H1 (cell line): Measurements from ENCODE around the gene TMEM165. TPM values are rescaled to one million over a fixed set of nuclear protein-coding genes. Genes with fewer than 3 reads are reported as not detected.

ENCODE experiments used
- CBX8 ChIP-seq: fragments of 300-800, 300-1000 bp; sonication (generic); IDR thresholded peaks from 2 replicates; pipeline ENCODE4 v1.7.1; 2016; ENCODE audit warnings: low read depth, low read length, borderline replicate concordance
- RAD21 ChIP-seq, 2 experiments: IDR thresholded peaks in 1 of 2; conservative IDR thresholded peaks in 1 of 2; 2 replicates each; pipeline ENCODE4 v1.6.1; 2011; ENCODE audit warnings: low read depth in 2 of 2, low read length in 2 of 2, improper control_type of control experiment in 1 of 2, inconsistent platforms in 1 of 2, mild to moderate bottlenecking in 1 of 2, moderate library complexity in 1 of 2
- polyA plus RNA-seq, 7 experiments: library from polyadenylated mRNA; depleted of rRNA in 3 of 7; stranded (reverse) in 5 of 7; unstranded in 2 of 7; fragments of >200 nt in 5 of 7; fragments of 200-250 nt in 2 of 7; gene quantifications; 1 replicate in 5 of 7; 2 replicates in 1 of 7; 4 replicates in 1 of 7; pipeline versions ENCODE4 v1.2.1 to v1.2.3, GENCODE V29; 2011 to 2013; ENCODE audit warnings: missing spikeins in 2 of 7, mixed read lengths in 2 of 7
- total RNA-seq: library from RNA; stranded (reverse); fragmentation: NEBNext Ultra II Directional; extraction: Animal tissue kit (Norgen Biotek cat#: 25700); gene quantifications from 2 replicates; pipeline ENCODE4 v1.2.1, GENCODE V29; 2021
- TF ChIP-seq, protein P1 (sequence below): IDR thresholded peaks from 2 replicates; pipeline ENCODE4 v1.6.1; 2011; ENCODE audit warnings: low read length, improper control_type of control experiment

TMEM165 gene
- total and polyA plus RNA-seq, 2 of the 8 experiments (the other 6 are each of a cell fraction or from before 2014, with no cell fraction given) = 85.5 to 125 TPM

DNA sequence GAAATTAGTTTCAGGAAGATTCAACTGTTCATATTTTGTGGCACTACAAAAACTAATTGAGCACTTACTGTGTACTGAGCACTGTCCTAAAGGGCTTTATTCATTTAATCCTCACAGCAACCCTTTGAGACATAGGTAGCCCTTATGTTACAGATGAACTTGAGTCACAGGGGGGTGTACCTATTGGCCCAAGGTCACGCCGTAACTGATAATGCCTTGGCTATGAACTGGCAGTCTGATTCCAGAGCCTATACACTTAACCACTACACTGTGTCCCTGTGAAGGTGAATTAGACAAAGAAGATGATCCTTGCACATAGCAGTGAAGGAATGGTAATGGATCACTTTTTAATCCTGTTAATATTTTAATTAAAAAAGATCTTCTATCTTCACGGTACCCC, 12.0 kb downstream of the TMEM165 start (continued):
- TF ChIP-seq RAD21 (IDR thresholded peaks at IDR 0.05 in 1 of 2, conservative IDR thresholded peaks at IDR 0.05 in 1 of 2; ENCODE audit: low read depth in 2 of 2, low read length in 2 of 2) (no peak), CBX8 (no peak)
- TF ChIP-seq, protein P1, sequence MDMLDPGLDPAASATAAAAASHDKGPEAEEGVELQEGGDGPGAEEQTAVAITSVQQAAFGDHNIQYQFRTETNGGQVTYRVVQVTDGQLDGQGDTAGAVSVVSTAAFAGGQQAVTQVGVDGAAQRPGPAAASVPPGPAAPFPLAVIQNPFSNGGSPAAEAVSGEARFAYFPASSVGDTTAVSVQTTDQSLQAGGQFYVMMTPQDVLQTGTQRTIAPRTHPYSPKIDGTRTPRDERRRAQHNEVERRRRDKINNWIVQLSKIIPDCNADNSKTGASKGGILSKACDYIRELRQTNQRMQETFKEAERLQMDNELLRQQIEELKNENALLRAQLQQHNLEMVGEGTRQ = no peak
- TF ChIP-seq, all 59 proteins: peak for 0
